PC-3 (cell line): Measurements from ENCODE around the gene SEZ6L2.

Experiments
- EZH2 ChIP-seq: fragments of 300-600 bp; sonication (generic); IDR thresholded peaks from one replicate; pipeline ENCODE4 v1.6.1; 2017; ENCODE audit warnings: antibody characterized with exemption, mild to moderate bottlenecking, low read length; ENCODE audit not compliant: unreplicated experiment
- TF ChIP-seq, protein P1 (sequence below): fragments of 300-600 bp; sonication (generic); conservative IDR thresholded peaks from 2 replicates; pipeline ENCODE4 v1.5.1; 2017; ENCODE audit warnings: antibody characterized with exemption, low read depth, mild to moderate bottlenecking, low read length

DNA sequence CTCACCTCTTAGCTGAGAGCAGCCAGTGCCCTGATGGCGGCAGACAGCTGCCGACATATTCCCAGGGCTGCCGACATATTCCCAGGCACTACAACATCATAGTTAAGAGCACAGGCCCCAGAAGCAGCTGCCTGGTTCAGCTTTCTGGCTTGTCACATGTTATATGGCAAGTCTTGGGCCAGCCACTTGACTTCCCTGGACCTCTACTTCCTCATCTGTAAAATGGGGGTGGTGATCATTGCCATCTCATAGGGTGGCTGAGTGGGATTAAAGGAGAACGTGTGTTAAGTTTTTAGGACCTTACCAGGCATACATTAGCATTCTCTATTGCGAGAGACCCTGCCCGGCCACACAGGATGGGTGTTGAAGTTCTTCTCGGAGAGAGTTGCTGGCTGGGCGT, 55.4 kb downstream of the SEZ6L2 start:
- TF ChIP-seq, protein P1, sequence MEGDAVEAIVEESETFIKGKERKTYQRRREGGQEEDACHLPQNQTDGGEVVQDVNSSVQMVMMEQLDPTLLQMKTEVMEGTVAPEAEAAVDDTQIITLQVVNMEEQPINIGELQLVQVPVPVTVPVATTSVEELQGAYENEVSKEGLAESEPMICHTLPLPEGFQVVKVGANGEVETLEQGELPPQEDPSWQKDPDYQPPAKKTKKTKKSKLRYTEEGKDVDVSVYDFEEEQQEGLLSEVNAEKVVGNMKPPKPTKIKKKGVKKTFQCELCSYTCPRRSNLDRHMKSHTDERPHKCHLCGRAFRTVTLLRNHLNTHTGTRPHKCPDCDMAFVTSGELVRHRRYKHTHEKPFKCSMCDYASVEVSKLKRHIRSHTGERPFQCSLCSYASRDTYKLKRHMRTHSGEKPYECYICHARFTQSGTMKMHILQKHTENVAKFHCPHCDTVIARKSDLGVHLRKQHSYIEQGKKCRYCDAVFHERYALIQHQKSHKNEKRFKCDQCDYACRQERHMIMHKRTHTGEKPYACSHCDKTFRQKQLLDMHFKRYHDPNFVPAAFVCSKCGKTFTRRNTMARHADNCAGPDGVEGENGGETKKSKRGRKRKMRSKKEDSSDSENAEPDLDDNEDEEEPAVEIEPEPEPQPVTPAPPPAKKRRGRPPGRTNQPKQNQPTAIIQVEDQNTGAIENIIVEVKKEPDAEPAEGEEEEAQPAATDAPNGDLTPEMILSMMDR: no peak
- no peak for TF ChIP-seq EZH2
